SU-DHL-6 (cell line): ENCODE results near the gene ATOH8.

ENCODE experiments used
- H2AFZ ChIP-seq: fragments of 200-600 bp; sonication (generic); 2 replicates; pipeline ENCODE4 v1.6.1; 2014; ENCODE audit warnings: low read depth, mild to moderate bottlenecking, moderate library complexity, mixed read lengths, antibody characterized with exemption, low read length; ENCODE audit not compliant: severe bottlenecking
- H3F3A ChIP-seq: fragments of 200-600 bp; shearing (Covaris generic); 2 replicates; pipeline ENCODE4 v1.6.0; 2016; ENCODE audit warnings: antibody characterized with exemption, mild to moderate bottlenecking; ENCODE audit not compliant: insufficient read depth
- H3K27ac ChIP-seq: fragments of 200-600 bp; sonication (generic); 2 replicates; pipeline ENCODE4 v1.5.1; 2016; ENCODE audit warnings: low read depth, mild to moderate bottlenecking, low read length, moderate library complexity, mixed read lengths
- H3K27me3 ChIP-seq: fragments of 200-600 bp; sonication (generic), shearing (Covaris generic); 2 replicates; pipeline ENCODE4 v1.6.0; 2014; ENCODE audit warnings: mild to moderate bottlenecking, low read length
- H3K36me3 ChIP-seq: fragments of 200-600 bp; sonication (generic); 2 replicates; pipeline ENCODE4 v1.6.1; 2014; ENCODE audit warnings: mild to moderate bottlenecking, low read length, mixed read lengths
- H3K4me2 ChIP-seq: fragments of 300-600, 200-600 bp; shearing (Covaris generic), sonication (generic); 2 replicates; pipeline ENCODE4 v1.6.0; 2014; ENCODE audit warnings: low read length, low read depth, mild to moderate bottlenecking; ENCODE audit not compliant: poor library complexity, severe bottlenecking
- H3K4me3 ChIP-seq: fragments of 200-600 bp; sonication (generic); 2 replicates; pipeline ENCODE4 v1.5.1; 2014; ENCODE audit warnings: antibody characterized with exemption, low read length, mild to moderate bottlenecking, mixed read lengths; ENCODE audit not compliant: insufficient read depth, poor library complexity, severe bottlenecking
- H3K79me2 ChIP-seq: fragments of 200-600 bp; sonication (generic); 2 replicates; pipeline ENCODE4 v1.6.1; 2014; ENCODE audit warnings: mild to moderate bottlenecking, low read length, moderate library complexity; ENCODE audit not compliant: insufficient read depth
- H3K9ac ChIP-seq: fragments of 200-600 bp; sonication (generic); 2 replicates; pipeline ENCODE4 v1.7.0; 2014; ENCODE audit warnings: mild to moderate bottlenecking, low read length
- H3K9me2 ChIP-seq: fragments of 200-600 bp; sonication (generic); replicated peaks from 2 replicates; pipeline ENCODE4 v1.6.1; 2014; ENCODE audit warnings: low read length; ENCODE audit not compliant: insufficient read depth
- H3K9me3 ChIP-seq: fragments of 200-600 bp; sonication (generic); 2 replicates; pipeline ENCODE4 v1.6.1; 2014; ENCODE audit warnings: low read length, mixed read lengths; ENCODE audit not compliant: insufficient read depth
- H4K20me1 ChIP-seq: fragments of 200-600 bp; sonication (generic); 2 replicates; pipeline ENCODE4 v1.6.1; 2014; ENCODE audit warnings: low read depth, mild to moderate bottlenecking, antibody characterized with exemption, low read length, moderate library complexity, mixed read lengths
- CTCF ChIP-seq: fragments of 200-600 bp; sonication (generic); IDR thresholded peaks from one replicate; pipeline ENCODE4 v1.5.1; 2017; ENCODE audit warnings: antibody characterized with exemption, mild to moderate bottlenecking, low read length, moderate library complexity; ENCODE audit not compliant: insufficient read depth, poor library complexity, severe bottlenecking
- EZH2phosphoT487 ChIP-seq: fragments of 200-600 bp; sonication (generic), shearing (Covaris generic); conservative IDR thresholded peaks from 2 replicates; pipeline ENCODE4 v1.6.1; 2018; ENCODE audit warnings: mild to moderate bottlenecking, antibody characterized with exemption, low read length, moderate library complexity, mixed read lengths

Gene ATOH8

GRCh38 chr2:85747441-85747840 is 6.3 kb upstream of the ATOH8 start:
- no peaks in the 10 kb centered on the region for H3F3A ChIP-seq
- no peaks in the 10 kb centered on the region for H3K79me2 ChIP-seq
- no peaks in the 10 kb centered on the region for H3K36me3 ChIP-seq
- no peak overlapping the region for H2AFZ ChIP-seq
- no peaks in the 10 kb centered on the region for H3K9me3 ChIP-seq
- no peaks in the 10 kb centered on the region for H3K9me2 ChIP-seq
- no peak overlapping the region for H3K4me2 ChIP-seq
- H3K9ac ChIP-seq, result no peak overlapping the region
- TF ChIP-seq EZH2phosphoT487, result no peak
- no peaks in the 10 kb centered on the region for H3K27me3 ChIP-seq
- no peak overlapping the region for H3K27ac ChIP-seq
- no peak overlapping the region for H3K4me3 ChIP-seq
- no peaks in the 10 kb centered on the region for H4K20me1 ChIP-seq

GRCh38 chr2:85748039-85748734 is 5.6 kb upstream of the ATOH8 start:
- H2AFZ ChIP-seq, result no peak overlapping the region
- TF ChIP-seq EZH2phosphoT487 (no peak), CTCF (no peak)
- no peaks in the 10 kb centered on the region for H3K9me3 ChIP-seq
- no peak overlapping the region for H3K9ac ChIP-seq
- H3K4me2 ChIP-seq, result no peak overlapping the region
- no peak overlapping the region for H3K27ac ChIP-seq
- H3F3A ChIP-seq, result no peaks in the 10 kb centered on the region
- H3K4me3 ChIP-seq, result no peak overlapping the region
- H3K36me3 ChIP-seq, result no peaks in the 10 kb centered on the region
- H3K9me2 ChIP-seq, result no peaks in the 10 kb centered on the region
- H4K20me1 ChIP-seq, result no peaks in the 10 kb centered on the region
- no peaks in the 10 kb centered on the region for H3K79me2 ChIP-seq
- no peaks in the 10 kb centered on the region for H3K27me3 ChIP-seq

GRCh38 chr2:85748985-85749875 is 4.6 kb upstream of the ATOH8 start:
- H3K9ac ChIP-seq, result no peak overlapping the region
- no peaks in the 10 kb centered on the region for H3K27me3 ChIP-seq
- no peak overlapping the region for H2AFZ ChIP-seq
- no peak overlapping the region for H3K4me2 ChIP-seq
- H3K36me3 ChIP-seq, result no peaks in the 10 kb centered on the region
- H4K20me1 ChIP-seq, result no peaks in the 10 kb centered on the region
- H3K27ac ChIP-seq, result no peak overlapping the region
- no peaks in the 10 kb centered on the region for H3K9me2 ChIP-seq
- no peak overlapping the region for H3K4me3 ChIP-seq
- TF ChIP-seq EZH2phosphoT487 (no peak), CTCF (no peak)
- no peaks in the 10 kb centered on the region for H3K79me2 ChIP-seq
- no peaks in the 10 kb centered on the region for H3F3A ChIP-seq
- H3K9me3 ChIP-seq, result no peaks in the 10 kb centered on the region
